Fibroblast of the conjunctiva (primary cell): ENCODE data around the gene RNASE7.

ENCODE experiments used
- DNase-seq: peaks from one replicate; pipeline ENCODE4 v3.0.0-alpha.2; 2010; ENCODE audit warnings: low read depth

Gene RNASE7

DNA sequence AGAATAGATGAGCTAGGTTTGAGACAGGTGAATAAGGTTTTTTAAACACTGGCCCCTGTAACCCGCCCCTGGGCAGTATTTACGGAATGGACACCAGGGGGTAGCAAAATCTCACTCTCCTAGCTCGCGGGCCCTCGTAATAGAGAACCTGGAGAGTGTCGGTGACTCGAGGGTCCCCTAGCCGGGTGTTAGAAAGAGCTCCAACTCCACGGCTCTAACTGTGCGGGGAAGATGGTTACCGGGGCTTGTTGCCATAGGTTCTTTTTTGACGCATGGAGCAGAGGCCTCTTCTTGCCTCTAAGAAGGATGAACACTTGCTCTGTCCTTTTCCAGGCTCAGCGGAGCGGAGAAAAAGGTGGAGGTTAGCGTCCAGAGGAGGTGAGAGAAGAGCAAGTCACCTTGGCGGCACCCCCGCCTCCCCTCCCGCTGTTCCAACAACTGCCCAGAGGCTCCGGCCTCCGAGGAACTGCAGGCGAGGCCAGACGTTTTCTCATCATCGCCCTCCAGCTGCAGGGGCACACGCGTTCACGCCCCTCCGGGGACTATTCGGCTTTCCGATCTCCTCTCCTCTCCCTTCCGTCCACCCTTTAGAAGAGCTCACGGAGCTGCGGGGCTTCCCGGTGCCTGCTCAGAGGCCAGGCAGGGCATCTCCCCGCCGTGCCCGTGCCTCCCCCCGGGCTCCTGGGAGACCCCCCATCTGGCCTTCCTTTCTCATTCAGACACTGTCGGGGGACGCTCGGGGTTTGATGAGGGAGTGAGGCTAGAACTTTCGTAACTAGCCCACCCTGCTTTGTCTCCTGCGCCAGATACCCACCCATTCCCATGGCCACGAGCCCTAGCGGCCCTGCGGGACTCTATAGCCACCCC lies 26.6 kb downstream of the RNASE7 start:
- no peak for DNase-seq

DNA sequence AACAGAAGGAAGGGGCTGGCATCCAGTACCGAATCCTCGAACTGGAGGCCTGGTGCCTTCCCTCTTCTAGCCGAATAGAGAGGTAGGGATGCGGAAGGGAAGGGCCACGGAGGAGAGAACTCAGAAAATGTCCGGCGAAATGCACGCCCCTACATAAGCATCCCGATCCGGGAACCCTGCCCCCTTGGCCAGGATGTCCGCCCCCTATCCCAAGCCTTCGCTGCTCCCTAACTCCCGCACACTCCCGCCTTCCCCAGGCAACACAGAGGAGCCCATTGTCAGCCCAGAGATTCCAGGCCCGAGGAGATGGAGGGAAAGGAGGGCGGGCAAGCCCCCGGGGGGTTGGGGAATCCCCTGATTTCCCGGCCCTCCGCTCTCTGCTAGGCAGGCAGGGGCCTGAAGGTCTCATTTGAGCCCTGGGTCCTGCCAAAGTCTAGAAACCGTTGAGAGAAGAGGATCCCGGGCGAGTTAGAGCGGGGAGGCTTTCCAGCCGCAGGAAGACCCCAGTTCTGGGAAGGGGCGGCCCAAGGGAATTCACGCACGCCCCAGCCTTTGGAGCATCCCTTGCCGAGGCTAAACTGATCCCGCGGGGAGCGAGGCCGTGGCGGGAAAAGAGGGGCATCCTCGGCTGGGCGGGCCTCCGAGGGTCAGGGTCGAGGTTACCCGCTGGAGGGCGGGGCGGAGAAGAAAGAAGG lies 27.4 kb downstream of the RNASE7 start:
- no peak for DNase-seq

DNA sequence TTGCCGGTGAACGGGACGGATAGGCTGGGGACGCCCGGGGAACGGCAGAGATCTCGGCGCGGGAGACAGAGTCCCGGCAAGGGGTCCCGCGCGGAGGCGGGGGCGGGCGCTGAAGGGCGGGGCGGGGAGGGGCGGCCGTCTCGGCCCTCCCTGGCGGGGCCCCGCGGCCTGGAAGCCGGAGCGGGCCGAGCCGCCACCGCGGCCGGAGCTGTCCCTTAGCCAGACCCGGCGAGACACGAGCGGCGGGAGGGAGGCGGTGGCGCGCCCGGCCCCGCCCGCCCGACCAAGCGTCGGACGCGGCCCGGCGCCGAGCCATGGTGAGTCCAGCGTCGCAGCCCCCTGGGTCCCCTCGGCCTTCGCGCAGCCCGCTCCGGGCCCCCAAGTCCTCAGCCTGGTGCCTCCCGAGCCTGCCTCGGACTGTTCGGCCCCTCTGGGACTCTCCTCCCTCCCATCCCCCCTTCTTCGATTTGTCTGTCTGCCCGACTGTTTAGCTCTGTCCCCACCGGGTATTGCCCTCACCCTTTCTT lies 28.0 kb downstream of the RNASE7 start, which contains the start of gene ARHGEF40:
TSS of gene ARHGEF40 (plus strand) at position 222 of the 527 bp plus-strand sequence. CDS start at position 315, 93 bp downstream.
- DNase-seq: no peak

DNA sequence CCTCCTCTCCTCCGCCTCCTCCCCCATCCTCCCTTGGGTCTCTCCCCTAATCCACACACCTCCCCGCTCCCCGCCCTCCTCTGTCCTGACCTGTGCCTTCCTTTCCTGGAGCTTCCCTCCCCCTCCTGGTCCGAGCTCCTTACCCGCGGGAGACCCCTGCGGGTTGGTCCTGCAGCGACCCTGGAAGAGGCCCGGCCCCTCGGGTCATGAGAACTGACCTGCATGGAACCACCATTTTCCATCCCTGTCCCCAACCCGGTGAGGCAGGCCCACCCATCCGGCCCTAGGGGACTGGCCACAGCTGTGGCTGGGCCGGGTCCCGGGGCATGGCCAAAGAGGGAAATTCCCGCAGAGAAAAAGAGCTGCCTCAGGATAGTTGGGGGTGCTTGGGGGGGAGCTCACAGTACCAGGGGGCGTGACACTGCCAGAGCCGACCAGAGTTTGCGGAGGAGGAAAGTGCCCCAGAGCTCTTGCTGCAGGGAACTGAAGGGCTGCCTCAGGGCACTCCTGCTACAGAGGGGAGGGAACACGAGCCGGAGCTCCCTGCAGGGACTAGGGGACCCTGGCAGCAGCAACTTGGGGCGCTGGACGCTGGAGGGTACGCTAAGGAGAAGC lies 28.6 kb downstream of the RNASE7 start:
- DNase-seq: no peak

DNA sequence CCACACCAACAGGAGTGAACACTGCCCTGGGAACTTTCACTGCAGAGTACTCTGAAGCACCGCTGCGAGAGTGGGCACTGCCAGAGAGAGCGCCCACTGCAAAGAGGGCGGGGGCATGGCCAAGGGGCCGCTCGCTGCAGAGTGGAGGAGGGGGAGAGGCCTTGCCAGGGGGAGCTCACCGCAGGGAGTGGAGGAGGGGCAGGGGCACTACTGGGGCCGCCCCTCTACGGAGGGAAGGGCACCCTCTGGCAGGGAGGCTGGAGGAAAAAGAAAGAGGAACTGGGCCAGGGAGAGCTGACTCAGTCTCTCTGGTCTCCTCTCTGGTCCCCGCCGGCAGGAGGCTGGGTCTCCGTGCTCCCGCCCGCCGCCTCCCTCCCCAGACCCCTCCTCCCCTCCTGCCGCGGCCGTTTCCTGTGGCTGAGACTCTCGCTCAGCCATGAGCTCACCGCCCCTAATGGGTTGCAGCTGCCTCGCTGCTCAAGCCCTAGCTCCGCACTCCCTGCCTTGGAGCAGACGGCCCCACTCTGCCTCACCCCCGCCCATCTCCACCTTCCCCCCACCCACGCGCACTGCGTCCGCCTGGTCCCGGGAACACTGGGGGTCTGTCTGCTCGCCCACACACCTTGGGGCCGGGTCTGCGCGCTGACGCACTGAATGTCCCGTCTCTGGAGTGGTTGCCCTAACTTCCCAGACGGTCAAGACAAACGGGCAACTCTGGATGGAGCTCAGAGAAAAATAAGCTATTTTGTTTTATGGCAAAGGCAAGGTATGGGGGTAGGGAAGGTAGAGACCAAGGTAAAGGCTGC lies 29.3 kb downstream of the RNASE7 start:
- peak; percentile 94 for DNase-seq

DNA sequence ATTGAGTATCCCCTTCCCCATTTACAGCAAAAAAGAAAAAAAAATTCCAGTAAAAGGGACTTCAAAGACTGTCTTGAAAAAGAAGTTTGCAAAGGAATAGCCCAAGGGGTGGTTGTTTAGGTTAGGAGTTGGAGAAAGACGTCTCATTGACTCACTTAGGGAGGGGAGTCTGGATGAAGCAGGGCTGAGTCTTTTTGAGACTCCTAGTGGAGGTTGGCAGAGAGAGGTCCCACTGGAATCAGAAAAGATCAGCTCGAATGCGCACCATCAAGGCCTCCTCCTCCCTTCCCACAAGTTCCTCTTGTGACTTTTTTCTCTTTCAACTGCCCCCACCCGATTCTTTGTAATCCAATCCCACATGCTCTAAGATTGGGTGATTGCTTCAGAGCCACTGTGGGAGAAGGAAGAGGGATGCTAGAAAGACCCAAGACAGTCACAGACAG lies 29.9 kb downstream of the RNASE7 start:
- DNase-seq: peak; percentile 88

DNA sequence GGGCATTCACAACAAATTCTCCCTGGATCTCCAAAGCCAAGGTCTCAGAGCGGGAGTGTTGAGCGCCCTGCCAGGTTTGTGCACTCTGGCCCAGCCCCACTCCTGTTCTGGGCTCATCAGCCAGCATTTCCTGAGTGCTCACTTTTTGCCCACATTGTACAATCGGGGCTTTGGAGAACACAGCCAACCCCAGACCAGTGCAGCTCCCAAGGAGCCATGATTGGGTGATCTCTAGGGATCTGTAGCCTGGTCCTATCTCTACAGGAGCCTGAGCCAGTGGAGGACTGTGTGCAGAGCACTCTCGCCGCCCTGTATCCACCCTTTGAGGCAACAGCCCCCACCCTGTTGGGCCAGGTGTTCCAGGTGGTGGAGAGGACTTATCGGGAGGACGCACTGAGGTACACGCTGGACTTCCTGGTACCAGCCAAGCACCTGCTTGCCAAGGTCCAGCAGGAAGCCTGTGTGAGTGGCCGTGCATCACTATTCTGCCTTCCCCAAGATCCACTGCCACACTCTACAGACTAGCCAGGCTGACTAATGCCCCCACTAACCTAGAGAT lies 30.7 kb downstream of the RNASE7 start:
- DNase-seq: no peak

DNA sequence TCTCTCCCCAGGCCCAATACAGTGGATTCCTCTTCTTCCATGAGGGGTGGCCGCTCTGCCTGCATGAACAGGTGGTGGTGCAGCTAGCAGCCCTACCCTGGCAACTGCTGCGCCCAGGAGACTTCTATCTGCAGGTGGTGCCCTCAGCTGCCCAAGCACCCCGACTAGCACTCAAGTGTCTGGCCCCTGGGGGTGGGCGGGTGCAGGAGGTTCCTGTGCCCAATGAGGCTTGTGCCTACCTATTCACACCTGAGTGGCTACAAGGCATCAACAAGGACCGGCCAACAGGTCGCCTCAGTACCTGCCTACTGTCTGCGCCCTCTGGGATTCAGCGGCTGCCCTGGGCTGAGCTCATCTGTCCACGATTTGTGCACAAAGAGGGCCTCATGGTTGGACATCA lies 31.8 kb downstream of the RNASE7 start:
- DNase-seq: no peak

DNA sequence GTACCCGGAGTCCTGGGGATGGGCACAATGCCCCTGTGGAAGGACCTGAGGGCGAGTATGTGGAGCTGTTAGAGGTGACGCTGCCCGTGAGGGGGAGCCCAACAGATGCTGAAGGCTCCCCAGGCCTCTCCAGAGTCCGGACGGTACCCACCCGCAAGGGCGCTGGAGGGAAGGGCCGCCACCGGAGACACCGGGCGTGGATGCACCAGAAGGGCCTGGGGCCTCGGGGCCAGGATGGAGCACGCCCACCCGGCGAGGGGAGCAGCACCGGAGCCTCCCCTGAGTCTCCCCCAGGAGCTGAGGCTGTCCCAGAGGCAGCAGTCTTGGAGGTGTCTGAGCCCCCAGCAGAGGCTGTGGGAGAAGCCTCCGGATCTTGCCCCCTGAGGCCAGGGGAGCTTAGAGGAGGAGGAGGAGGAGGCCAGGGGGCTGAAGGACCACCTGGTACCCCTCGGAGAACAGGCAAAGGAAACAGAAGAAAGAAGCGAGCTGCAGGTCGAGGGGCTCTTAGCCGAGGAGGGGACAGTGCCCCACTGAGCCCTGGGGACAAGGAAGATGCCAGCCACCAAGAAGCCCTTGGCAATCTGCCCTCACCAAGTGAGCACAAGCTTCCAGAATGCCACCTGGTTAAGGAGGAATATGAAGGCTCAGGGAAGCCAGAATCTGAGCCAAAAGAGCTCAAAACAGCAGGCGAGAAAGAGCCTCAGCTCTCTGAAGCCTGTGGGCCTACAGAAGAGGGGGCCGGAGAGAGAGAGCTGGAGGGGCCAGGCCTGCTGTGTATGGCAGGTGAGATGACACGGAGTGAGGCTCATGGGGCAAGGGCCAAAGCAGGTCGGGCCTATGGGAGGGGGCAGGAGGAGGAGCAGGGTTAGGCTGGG lies 32.5 kb downstream of the RNASE7 start:
- no peak for DNase-seq

DNA sequence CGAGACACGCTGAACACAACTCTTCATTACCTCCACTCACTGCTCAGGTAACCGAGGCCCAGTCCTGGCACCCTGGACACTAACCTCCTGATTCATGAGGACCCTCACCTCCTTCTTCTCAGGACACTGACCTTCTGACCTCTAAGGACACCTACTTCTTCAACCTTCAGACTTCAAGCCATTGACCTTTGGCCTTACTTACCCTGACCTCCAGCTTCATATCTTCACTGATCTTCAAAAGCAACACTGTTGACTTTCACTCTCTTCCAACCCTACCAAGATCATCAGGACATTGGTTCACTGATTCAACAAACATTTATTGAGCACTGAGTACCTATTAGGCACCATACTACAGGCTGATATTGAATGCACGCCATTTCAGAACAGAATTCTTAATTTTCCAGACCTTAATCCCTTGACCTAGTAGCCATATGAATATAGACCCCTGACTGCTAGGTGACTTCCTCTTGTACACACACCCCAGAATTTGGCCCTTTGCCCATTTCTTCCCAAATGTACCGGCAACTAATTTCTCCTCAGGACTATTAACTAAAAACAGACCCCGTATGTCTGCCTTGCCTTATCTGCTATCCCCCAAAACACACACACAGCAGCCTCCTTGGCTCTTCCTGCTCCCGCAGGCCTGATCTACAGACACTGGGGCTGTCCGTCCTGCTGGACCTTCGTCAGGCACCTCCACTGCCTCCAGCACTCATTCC lies 33.7 kb downstream of the RNASE7 start:
- DNase-seq: no peak

DNA sequence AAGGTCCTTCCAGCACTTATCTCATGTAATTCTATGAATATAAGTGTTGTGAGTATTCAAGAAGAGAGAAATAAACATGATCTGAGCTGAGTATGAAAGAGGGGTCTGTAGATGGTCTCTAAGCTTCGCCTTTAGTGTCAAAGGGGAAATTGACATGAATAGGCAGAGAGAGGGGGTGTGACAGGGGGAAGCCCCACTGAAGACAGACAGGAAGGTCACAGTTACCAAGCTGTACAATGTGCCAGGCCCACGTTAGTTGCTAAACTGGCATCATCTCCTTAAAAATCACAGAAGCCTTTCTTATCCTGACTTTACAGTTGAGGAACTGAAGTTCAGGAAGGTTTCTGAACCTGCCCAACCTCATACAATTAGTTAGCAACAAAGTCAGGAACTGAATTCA lies 35.5 kb downstream of the RNASE7 start:
- DNase-seq: no peak

DNA sequence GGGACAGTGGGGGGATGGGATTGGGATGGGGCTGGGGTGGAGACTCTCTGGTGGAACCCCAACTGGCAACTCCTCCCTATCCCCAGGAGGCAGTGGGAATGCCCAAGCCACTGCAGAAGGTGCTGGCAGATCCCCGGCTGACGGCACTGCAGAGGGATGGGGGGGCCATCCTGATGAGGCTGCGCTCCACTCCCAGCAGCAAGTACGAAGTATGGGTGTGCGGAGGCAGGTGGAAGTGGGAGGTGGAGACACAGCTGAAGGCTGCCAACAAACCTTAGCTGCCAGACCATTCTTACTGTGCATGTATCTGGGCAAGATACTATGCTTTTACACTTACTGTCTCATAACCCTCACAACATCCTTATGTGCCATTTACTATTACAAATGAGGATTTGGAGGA lies 36.1 kb downstream of the RNASE7 start:
- no peak for DNase-seq

DNA sequence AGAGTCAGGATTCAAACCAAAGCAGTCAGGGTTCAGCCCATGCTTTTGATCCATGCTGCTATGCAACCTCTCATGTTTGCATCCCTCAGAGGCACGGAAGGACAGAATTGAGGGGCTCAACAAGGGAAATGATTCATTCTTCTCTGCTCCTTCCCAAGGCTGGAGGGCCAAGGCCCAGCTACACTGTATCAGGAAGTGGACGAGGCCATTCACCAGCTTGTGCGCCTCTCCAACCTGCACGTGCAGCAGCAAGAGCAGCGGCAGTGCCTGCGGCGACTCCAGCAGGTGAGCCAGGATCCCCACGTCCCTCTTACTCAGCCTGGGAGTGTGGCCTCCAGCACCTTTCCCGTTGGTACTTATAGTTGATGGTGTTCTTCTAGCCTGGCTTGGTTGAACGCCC lies 36.6 kb downstream of the RNASE7 start:
- no peak for DNase-seq

DNA sequence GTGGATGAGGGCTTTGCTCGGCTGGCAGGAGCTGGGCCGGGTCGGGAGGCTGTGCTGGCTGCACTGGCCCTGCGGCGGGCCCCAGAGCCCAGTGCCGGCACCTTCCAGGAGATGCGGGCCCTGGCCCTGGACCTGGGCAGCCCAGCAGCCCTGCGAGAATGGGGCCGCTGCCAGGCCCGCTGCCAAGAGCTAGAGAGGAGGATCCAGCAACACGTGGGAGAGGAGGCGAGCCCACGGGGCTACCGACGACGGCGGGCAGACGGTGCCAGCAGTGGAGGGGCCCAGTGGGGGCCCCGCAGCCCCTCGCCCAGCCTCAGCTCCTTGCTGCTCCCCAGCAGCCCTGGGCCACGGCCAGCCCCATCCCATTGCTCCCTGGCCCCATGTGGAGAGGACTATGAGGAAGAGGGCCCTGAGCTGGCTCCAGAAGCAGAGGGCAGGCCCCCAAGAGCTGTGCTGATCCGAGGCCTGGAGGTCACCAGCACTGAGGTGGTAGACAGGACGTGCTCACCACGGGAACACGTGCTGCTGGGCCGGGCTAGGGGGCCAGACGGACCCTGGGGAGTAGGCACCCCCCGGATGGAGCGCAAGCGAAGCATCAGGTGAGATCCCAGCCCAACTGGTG lies 39.5 kb downstream of the RNASE7 start:
- no peak for DNase-seq

DNA sequence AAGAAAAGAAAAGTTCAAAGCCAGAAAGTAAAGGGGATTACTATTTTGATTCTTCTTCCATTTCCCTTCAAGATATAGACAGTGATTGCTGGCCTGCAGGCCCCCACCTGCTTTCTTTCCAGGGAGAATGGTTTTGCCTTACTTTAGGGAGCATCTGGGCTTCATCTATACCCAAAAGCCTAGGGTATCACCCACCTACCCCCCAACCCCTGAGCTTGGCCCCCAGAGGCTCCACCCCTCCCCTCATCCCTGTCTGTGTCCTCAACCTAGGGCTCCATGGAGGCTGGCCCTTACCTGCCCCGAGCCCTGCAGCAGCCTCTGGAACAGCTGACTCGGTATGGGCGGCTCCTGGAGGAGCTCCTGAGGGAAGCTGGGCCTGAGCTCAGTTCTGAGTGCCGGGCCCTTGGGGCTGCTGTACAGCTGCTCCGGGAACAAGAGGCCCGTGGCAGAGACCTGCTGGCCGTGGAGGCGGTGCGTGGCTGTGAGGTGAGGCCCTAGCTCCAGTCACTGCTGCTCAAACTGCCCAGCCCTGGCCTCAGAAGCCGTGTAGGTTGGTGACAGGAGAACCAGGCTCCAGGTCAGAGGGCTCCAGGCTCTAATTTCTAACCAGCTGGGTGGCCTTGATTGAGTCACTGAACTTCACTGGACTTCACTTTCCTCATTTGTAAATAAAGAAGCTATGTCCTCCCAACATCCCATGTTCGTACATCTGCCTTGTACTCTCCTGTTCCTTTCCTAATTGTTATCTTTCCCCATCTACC lies 41.6 kb downstream of the RNASE7 start:
- no peak for DNase-seq

DNA sequence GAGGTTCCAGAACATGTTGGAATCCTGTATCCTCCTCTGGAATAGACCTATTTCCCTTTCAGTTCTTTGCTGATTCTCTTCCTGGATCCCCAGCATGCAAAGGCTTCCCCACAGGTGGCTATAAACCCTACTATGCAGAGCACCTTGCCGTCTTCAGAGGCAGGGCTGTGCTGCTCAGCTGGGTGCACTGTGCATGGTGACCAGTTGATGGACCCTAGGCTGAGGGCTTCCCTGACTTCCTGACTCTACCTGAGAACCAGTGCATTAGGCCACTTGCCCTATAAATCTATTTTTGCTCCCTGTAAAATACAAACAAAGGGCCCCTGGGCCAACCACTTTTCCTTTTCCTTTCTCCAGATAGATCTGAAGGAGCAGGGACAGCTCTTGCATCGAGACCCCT lies 42.2 kb downstream of the RNASE7 start:
- no peak for DNase-seq

DNA sequence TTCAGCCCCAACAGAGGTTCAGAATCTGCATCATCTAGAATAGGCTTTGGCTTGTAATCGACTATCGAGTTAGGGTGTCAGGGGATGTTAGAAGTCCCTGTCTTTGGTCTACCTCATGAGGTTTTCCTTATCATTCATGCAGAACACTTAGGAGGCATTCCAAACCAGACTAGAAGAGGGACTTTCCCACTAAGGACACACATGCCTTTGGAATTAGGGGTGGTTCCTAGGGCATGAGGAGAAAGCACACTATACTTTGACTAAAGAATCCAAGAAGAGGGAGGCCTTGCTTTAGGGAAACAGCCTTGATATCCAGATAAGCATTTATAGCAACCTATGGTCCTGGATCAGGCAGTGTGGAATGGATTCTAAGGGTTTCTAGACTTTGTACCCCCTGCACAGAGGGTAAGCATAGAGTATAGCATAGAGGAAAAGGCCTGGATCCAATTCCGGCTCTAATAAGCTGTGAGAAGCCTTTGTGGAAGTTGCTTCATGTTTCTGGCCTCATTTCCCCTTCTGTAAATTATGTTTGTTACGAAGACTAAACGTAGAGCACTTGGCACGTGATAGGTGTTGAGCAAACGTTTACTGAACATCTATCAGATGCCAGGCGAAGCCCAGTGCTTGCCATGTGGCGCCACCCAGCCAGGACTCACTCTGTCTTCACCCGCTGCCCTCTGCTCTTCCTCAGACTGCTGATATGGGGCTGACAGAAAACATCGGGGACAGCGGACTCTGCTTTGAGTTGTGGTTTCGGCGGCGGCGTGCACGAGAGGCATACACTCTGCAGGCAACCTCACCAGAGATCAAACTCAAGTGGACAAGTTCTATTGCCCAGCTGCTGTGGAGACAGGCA lies 43.1 kb downstream of the RNASE7 start:
- DNase-seq: no peak

DNA sequence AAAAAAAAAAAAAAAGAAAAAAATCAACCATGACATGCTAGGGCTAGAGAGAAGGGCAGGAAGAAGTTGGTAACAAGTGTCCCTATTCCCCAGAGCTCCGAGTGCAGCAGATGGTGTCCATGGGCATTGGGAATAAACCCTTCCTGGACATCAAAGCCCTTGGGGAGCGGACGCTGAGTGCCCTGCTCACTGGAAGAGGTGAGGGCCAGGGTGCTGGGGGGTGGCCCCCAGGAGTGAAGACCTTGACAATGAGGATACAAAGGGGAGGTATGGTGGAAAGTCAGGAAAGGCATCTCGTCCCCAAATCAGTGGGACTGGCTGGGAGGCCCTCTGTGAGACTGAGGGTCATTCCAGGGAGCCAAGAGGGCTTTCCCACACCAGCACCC lies 44.7 kb downstream of the RNASE7 start:
- DNase-seq: no peak
